ENCODE data around the gene TAS2R39. TPM values are rescaled to one million over a fixed set of nuclear protein-coding genes. Genes with fewer than 3 reads are reported as not detected.

TAS2R39 gene
- not detected in 2 replicates for total RNA-seq

GRCh38 chr7:143183024-143183423 lies at the start of gene TAS2R39:
TSS of gene TAS2R39 (plus strand) at chr7:143183419. CDS start at chr7:143183419, 0 bp downstream.

GRCh38 chr7:143221737-143222136 lies 38.5 kb downstream of the TAS2R39 start, which contains the start of gene TAS2R40:
TSS of gene TAS2R40 (plus strand) at chr7:143222037. CDS start at chr7:143222079, 42 bp downstream.

Other genes with a start within 250 kb of the TAS2R39 start
- not detected in 2 replicates for gene TRPV5, start 249.7 kb upstream of the TAS2R39 start, total RNA-seq
- gene LLCFC1, start 243.9 kb upstream of the TAS2R39 start, total RNA-seq = not detected in 2 replicates
- gene KEL, start 221.1 kb upstream of the TAS2R39 start, total RNA-seq = not detected in 2 replicates
- gene OR9A2, start 156.3 kb upstream of the TAS2R39 start, total RNA-seq = not detected in 2 replicates
- gene OR6V1, start 131.1 kb upstream of the TAS2R39 start, total RNA-seq = not detected in 2 replicates
- gene PIP, start 51.3 kb upstream of the TAS2R39 start, total RNA-seq = not detected in 2 replicates
- gene TAS2R40, start 38.6 kb downstream of the TAS2R39 start, total RNA-seq = not detected in 2 replicates
- 55.4 and 84.5 TPM in 2 replicates for gene GSTK1, start 80.0 kb downstream of the TAS2R39 start, total RNA-seq
- under 0.01 TPM in 1 of 2 replicates, not detected in the other for gene TMEM139, start 101.5 kb downstream of the TAS2R39 start, total RNA-seq
- 11.2 and 15.7 TPM in 2 replicates for gene CASP2, start 104.9 kb downstream of the TAS2R39 start, total RNA-seq
- not detected in 2 replicates for gene CLCN1, start 132.7 kb downstream of the TAS2R39 start, total RNA-seq
- gene FAM131B, start 179.3 kb downstream of the TAS2R39 start, total RNA-seq = 2.3 and 4.1 TPM in 2 replicates
- gene ZYX, start 197.9 kb downstream of the TAS2R39 start, total RNA-seq = 36.1 and 37.0 TPM in 2 replicates
- gene EPHA1, start 225.4 kb downstream of the TAS2R39 start, total RNA-seq = 0.12 and 0.33 TPM in 2 replicates